Colonic mucosa (tissue), 4 donors: ENCODE results near the gene ASB16. TPM values are rescaled to one million over a fixed set of nuclear protein-coding genes. Genes with fewer than 3 reads are reported as not detected.
"Not testable (repeated sequence)": the region's sequence is repeated elsewhere in the genome, so short reads cannot be mapped to it uniquely, and the experiment has no call there.

Source experiments
- DNase-seq: peaks from one replicate; pipeline ENCODE4 v3.0.0-alpha.2; 2020
- H3K27ac ChIP-seq: fragments of 200-600 bp; one replicate; pipeline ENCODE4 v1.8.0; 2021
- H3K27me3 ChIP-seq: fragments of 200-600 bp; one replicate; pipeline ENCODE4 v1.8.0; 2021
- H3K36me3 ChIP-seq: fragments of 200-600 bp; one replicate; pipeline ENCODE4 v1.8.0; 2021
- H3K4me1 ChIP-seq: fragments of 200-600 bp; one replicate; pipeline ENCODE4 v1.8.0; 2021; ENCODE audit warnings: mild to moderate bottlenecking
- H3K4me3 ChIP-seq: fragments of 200-600 bp; one replicate; pipeline ENCODE4 v1.8.0; 2021
- H3K9ac ChIP-seq, 2 donors: one replicate each; pipeline ENCODE4 v1.7.0; 2013; ENCODE audit warnings: control low read depth in 2 of 2, low read depth in 2 of 2, low read length in 2 of 2
- H3K9me3 ChIP-seq: fragments of 200-600 bp; one replicate; pipeline ENCODE4 v1.8.0; 2021
- CTCF ChIP-seq: fragments of 200-600 bp; IDR thresholded peaks from one replicate; pipeline ENCODE4 v1.8.0; 2022; ENCODE audit warnings: antibody characterized with exemption, mild to moderate bottlenecking
- intact Hi-C: fragments of 100-400 bp; cut with DNase I; formaldehyde crosslinking; loops from one replicate; pipeline ENCODE4 v1.14.1; 2022
- total RNA-seq, 2 donors: library from RNA; stranded (reverse); fragmentation: NEBNext Ultra II Directional in 1 of 2; extraction: Animal tissue kit (Norgen Biotek cat#: 25700) in 1 of 2; gene quantifications; one replicate each; pipeline ENCODE4 v1.2.1, GENCODE V29; 2021
- donor health status: healthy.
- donor health status: DM: no; HTN: no; CAD: no.
- donor health status: DM: no; HTN: no; CAD: no.

Gene ASB16
- total RNA-seq, 2 donors from 2014 or later = 0.32 TPM; not detected in 1

- H3K27ac ChIP-seq = peak within 1 kb of the TSS; percentile 78
- no peaks in the 10 kb centered on the region for H3K4me1 ChIP-seq
- no peaks in the 10 kb centered on the region for H3K36me3 ChIP-seq
- TF ChIP-seq CTCF = peak; percentile 61
- DNase-seq = peak; percentile 96
- H3K4me3 ChIP-seq = peak within 1 kb of the TSS; percentile 84
- H3K9ac ChIP-seq = peak within 1 kb of the TSS; percentile 89 to 90
- intact Hi-C loops = no loop called here
- no peaks in the 10 kb centered on the region for H3K9me3 ChIP-seq
- no peaks in the 10 kb centered on the region for H3K27me3 ChIP-seq
These were observed 47.0 kb upstream of the ASB16 start, which contains the start of gene HDAC5 for GRCh38 chr17:44123356-44124117. Gene HDAC5 (minus strand): TSS chr17:44123641. CDS start chr17:44117515, 6,126 bp downstream.

- no peak for DNase-seq
- no peak for TF ChIP-seq CTCF
- H3K9ac ChIP-seq = peak overlapping the region; percentile 75 to 89
- H3K9me3 ChIP-seq = no peaks in the 10 kb centered on the region
- H3K36me3 ChIP-seq = no peaks in the 10 kb centered on the region
- no peaks in the 10 kb centered on the region for H3K27me3 ChIP-seq
- H3K27ac ChIP-seq = peak overlapping the region; percentile 75
- peak overlapping the region; percentile 84 for H3K4me3 ChIP-seq
- no peaks in the 10 kb centered on the region for H3K4me1 ChIP-seq
- intact Hi-C loops = no loop called here
These were observed 46.4 kb upstream of the ASB16 start for GRCh38 chr17:44124118-44124438.

- H3K9me3 ChIP-seq = no peaks in the 10 kb centered on the region
- TF ChIP-seq CTCF = no peak
- no peak overlapping the region for H3K9ac ChIP-seq
- no peaks in the 10 kb centered on the region for H3K27me3 ChIP-seq
- no peaks in the 10 kb centered on the region for H3K36me3 ChIP-seq
- intact Hi-C loops = no loop called here
- H3K27ac ChIP-seq = no peak overlapping the region
- no peak overlapping the region for H3K4me3 ChIP-seq
- no peaks in the 10 kb centered on the region for H3K4me1 ChIP-seq
- DNase-seq = no peak
These were observed 42.1 kb upstream of the ASB16 start for GRCh38 chr17:44128383-44128782.

- H3K9ac ChIP-seq = no peak overlapping the region
- H3K36me3 ChIP-seq = no peaks in the 10 kb centered on the region
- H3K4me1 ChIP-seq = no peaks in the 10 kb centered on the region
- intact Hi-C loops = no loop called here
- no peaks in the 10 kb centered on the region for H3K27me3 ChIP-seq
- H3K27ac ChIP-seq = no peak overlapping the region
- no peak for TF ChIP-seq CTCF
- no peak overlapping the region for H3K4me3 ChIP-seq
- DNase-seq = no peak
- H3K9me3 ChIP-seq = no peaks in the 10 kb centered on the region
These were observed 39.7 kb upstream of the ASB16 start for GRCh38 chr17:44130693-44131349.

GRCh38 chr17:44131372-44131771, 39.1 kb upstream of the ASB16 start:
- H3K4me1 ChIP-seq, DNase-seq, H3K36me3 ChIP-seq, intact Hi-C loops, H3K9me3 ChIP-seq, H3K4me3 ChIP-seq, H3K27ac ChIP-seq, H3K27me3 ChIP-seq, H3K9ac ChIP-seq: not testable (repeated sequence)

GRCh38 chr17:44132275-44132821, 38.2 kb upstream of the ASB16 start:
- H3K9ac ChIP-seq = no peak overlapping the region
- no peak overlapping the region for H3K4me3 ChIP-seq
- intact Hi-C loops = no loop called here
- H3K4me1 ChIP-seq = no peaks in the 10 kb centered on the region
- H3K27me3 ChIP-seq = no peaks in the 10 kb centered on the region
- TF ChIP-seq CTCF = no peak
- no peak overlapping the region for H3K27ac ChIP-seq
- no peaks in the 10 kb centered on the region for H3K9me3 ChIP-seq
- no peaks in the 10 kb centered on the region for H3K36me3 ChIP-seq
- DNase-seq = no peak
